Adrenal gland (tissue), 5 donors: ENCODE data around the gene SBDS.
A peak's percentile ranks its signal among the peaks of the same experiment; 100 is the strongest.
"Not testable (repeated sequence)": the region's sequence is repeated elsewhere in the genome, so short reads cannot be mapped to it uniquely, and the experiment has no call there.

Experiments
- POLR2A ChIP-seq, 2 donors: fragments of 450-650 bp; IDR thresholded peaks; one replicate each; pipeline ENCODE4 v1.6.1; 2017; ENCODE audit warnings: antibody characterized with exemption in 2 of 2, mild to moderate bottlenecking in 2 of 2, moderate library complexity in 1 of 2
- TF ChIP-seq, protein P1 (sequence below), 6 experiments: fragments of 450-650 bp in 4 of 6; fragments of 200-600 bp in 2 of 6; sonication (generic) in 1 of 6; IDR thresholded peaks; 1 replicate in 5 of 6; 2 replicates in 1 of 6; pipeline versions ENCODE4 v1.5.1 to v1.8.0; 2016 to 2021; ENCODE audit warnings: antibody characterized with exemption in 6 of 6, mild to moderate bottlenecking in 2 of 6, moderate library complexity in 1 of 6
- donor health status: DM: no; HTN: no; CAD: no.

DNA sequence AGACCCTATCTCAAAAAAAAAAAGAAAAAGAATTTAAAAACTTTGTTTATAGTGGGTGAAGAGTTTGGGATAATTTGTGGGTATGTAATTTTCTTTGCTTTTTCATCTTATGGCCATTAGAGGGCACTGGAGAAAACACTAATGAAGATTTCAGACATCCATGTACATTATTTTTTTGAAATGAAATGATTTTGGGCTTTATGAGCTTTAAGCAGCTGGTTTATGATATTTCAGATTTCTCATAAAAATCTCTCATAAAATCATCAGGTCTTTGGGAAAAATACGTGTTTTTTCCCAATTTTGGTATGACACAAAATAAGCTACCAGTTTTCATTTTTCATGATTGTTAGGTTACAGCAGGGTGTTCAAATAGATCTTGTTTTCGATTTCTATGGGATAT is 45.4 kb upstream of the SBDS start:
- TF ChIP-seq, protein P1, sequence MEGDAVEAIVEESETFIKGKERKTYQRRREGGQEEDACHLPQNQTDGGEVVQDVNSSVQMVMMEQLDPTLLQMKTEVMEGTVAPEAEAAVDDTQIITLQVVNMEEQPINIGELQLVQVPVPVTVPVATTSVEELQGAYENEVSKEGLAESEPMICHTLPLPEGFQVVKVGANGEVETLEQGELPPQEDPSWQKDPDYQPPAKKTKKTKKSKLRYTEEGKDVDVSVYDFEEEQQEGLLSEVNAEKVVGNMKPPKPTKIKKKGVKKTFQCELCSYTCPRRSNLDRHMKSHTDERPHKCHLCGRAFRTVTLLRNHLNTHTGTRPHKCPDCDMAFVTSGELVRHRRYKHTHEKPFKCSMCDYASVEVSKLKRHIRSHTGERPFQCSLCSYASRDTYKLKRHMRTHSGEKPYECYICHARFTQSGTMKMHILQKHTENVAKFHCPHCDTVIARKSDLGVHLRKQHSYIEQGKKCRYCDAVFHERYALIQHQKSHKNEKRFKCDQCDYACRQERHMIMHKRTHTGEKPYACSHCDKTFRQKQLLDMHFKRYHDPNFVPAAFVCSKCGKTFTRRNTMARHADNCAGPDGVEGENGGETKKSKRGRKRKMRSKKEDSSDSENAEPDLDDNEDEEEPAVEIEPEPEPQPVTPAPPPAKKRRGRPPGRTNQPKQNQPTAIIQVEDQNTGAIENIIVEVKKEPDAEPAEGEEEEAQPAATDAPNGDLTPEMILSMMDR (IDR thresholded peaks at IDR 0.05) = peak in 5 of 6 experiments; percentile 7 to 51 (median 30)
- TF ChIP-seq POLR2A (IDR thresholded peaks at IDR 0.05) = not testable (repeated sequence)
